ACHN (cell line): ENCODE results near the gene NDOR1.
A peak's percentile ranks its signal among the peaks of the same experiment; 100 is the strongest.

Experiments
- DNase-seq: peaks from one replicate; pipeline ENCODE4 v3.0.0-alpha.2; 2015
- in situ Hi-C: cut with HindIII; loops from 2 replicates; pipeline ENCODE4 v1.10.0; 2017; ENCODE audit warnings: low sequenced_read_pairs, low pct_ligation_motif_present, low pct_unique_long_range_greater_than_20kb

The NDOR1 gene

DNA sequence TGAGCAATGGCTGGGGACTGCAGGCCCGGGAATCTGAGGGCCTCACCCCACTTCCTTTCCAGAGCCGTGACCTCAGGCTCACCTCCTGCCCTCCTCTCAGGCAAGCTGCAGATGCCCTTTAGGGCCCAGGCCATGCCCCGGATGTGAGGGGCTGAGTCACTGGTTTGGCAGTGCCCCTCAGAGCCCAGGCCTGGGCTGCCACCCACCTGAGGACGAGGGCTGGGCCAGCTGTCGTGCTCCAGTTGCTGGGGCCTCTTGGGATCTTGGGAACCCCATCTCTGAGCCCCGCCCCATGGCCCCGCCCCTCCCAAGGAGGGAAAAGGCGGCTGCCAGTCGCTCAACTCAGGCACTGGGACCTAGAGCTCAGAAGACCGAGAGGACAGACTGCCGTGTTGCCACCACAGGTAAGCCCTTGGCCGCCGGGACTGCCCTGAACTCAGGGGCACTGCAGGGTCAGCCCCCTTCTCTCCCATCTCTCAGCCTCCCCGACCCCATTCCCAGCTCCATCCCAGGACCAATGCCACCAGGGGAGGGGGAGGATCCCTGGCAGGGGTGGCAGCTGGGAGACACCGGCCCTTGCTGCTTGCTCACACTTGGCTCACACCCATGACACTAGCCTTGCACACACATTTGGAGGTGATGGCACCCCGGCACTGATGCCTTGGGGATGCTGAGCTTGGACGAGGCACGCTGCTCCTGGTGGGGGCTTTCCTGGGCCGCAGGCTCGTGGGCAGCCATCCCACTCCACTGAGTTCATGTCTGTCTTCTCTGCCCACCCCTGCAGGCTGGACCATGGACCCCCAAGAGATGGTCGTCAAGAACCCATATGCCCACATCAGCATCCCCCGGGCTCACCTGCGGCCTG is 19.6 kb downstream of the NDOR1 start, which contains the start of gene CYSRT1:
Gene CYSRT1 (plus strand): TSS at position 345 of the 865 bp plus-strand sequence. CDS start 448 bp downstream, at position 793.
- in situ Hi-C loops, result no loop called here
- DNase-seq, result no peak

DNA sequence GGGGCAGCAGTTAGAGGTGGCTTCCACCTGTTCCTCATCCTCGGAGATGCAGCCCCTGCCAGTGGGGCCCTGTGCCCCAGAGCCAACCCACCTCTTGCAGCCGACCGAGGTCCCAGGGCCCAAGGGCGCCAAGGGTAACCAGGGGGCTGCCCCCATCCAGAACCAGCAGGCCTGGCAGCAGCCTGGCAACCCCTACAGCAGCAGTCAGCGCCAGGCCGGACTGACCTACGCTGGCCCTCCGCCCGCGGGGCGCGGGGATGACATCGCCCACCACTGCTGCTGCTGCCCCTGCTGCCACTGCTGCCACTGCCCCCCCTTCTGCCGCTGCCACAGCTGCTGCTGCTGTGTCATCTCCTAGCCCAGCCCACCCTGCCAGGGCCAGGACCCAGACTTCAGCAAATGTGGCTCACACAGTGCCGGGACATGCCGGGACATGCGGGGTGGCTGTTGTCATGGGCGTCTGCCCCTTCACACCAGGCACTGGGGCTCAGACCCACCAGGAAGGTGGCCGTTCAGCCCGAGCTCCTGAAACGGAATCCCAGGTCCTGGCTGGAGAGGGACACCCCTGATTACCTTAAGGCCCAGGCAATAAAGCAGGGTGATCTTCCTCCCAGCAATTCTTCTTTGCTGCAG is 20.3 kb downstream of the NDOR1 start:
- no peak for DNase-seq
- in situ Hi-C loops, result no loop called here

DNA sequence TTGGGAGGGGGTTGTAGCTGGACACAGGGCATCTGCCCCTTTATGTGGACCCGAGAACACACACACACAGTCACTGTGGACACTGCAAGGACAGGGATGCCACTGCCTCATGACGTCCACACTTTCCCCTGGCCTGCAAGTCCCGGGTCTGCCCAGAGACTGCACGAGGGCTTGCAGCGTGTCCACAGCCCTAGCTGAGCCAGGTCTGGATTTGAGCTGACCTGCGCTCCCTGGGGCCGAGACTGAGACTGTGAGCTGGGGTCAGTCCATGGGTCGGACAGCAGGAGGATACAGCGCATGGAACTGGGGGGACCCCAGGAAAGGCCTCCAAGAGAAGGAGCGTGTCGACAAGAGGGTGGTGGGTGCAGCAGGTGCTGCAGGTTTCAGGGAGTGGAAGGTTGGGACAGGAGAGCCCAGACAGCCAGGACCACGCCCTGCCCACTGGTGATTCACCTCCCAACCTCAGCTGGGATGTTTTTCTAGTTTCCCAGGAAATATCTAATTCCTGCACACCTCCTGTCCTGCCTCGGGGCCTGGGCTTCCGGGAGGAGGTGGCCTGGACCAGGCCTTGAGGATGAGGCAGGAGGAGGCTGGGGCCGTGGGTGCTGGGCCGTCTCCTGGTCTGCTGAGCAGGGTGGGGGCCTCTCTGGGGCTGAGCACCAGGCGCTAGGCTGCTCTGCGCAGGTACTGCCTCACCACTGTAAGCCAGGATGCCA is 21.0 kb downstream of the NDOR1 start:
- no peak for DNase-seq
- in situ Hi-C loops, result no loop called here

DNA sequence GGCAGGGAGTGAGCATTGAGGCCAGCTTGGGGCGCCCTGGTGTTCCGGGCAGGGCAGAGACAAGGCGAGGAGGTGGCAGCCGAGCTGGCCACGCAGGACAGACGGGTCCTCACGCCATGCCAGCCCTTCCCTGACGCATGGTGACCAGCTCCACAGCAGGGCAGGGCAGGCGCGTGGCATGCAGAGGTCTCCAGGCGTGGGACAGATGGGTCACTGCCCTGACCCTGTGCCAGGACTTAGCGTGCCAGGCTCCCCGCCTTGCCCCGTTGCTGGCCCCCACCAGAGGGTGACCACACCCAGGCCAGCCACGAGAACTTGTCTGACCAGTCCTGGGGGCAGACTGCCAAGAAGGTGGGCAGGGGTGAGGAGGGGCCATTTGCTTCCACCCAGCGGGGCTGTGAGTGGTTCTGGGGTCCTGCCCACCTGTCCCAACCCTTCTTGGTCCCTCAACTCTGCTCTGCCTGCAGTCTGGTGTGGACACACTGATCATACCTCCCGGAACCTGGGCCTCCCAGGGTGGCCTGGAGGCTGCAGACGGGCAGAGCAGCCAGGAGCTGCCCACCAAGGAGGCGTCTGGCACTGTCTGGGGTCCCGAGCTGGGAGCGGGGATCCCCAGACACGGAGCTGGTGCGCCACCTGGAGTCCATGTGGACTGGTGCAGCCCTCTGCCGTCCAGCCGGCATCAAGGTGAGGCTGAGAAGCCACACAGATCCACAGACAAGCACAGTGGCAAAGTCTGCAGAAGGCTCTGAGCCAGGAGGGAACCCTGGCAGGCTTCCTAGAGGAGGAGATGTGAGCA is 21.8 kb downstream of the NDOR1 start, which contains the start of gene RNF224:
Gene RNF224 (plus strand): TSS at position 449 of the 799 bp plus-strand sequence. CDS start 834 bp downstream, outside the sequence.
- DNase-seq, result peak; percentile 76
- in situ Hi-C loops, result no loop called here

DNA sequence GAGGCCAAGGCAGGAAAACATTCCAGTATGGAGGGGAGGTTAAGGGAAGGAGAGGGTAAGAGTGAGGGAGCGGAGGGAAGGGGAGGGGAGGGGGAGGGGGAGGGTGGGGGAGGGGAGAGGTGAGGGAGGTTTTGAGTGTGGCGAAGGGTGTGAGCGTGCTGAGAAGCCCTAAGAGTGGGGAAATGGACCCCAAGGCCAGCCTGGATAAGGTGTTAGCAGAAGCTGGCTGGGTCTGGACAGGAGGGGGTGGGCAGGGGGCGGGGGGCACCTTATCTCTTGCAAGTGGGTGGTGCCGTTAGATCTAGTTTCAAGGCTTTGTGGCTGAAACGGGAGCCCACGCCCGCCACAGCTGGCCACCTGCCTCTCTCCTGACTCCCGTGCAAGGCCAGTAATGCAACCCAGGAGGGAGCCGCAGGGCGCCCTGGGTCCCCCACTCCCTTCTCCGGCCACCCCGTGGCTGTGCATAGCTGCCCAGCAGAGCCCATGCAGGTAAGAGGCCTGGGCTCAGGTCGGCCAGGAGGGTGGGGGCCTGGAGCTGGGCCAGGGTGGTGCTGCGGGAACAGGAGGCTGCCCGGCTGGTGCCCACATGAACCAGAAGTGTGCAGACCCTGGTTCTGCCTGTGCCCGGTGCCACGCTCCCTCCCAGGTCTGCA is 22.5 kb downstream of the NDOR1 start:
- in situ Hi-C loops, result no loop called here
- no peak for DNase-seq

DNA sequence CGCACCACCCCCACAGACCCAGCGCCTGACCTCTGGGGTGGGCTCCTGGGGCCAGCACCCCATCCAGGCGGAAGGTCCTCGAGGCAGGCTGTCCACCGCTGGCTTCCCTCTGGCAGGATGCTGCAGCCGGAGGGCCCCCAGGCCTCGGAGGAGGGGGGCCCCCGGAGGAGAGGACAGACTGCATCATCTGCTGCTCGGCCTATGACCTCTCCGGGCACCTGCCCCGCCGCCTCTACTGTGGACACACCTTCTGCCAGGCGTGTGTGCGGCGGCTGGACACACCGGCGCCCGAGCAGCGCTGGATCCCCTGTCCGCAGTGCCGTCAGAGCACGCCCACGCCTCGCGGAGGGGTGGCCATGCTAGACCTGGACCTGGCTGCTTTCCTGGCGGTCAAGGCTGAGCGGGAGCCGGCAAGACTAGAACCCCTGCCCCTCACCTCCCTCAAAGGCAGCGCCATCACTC is 23.0 kb downstream of the NDOR1 start:
- DNase-seq, result no peak
- in situ Hi-C loops, result no loop called here

DNA sequence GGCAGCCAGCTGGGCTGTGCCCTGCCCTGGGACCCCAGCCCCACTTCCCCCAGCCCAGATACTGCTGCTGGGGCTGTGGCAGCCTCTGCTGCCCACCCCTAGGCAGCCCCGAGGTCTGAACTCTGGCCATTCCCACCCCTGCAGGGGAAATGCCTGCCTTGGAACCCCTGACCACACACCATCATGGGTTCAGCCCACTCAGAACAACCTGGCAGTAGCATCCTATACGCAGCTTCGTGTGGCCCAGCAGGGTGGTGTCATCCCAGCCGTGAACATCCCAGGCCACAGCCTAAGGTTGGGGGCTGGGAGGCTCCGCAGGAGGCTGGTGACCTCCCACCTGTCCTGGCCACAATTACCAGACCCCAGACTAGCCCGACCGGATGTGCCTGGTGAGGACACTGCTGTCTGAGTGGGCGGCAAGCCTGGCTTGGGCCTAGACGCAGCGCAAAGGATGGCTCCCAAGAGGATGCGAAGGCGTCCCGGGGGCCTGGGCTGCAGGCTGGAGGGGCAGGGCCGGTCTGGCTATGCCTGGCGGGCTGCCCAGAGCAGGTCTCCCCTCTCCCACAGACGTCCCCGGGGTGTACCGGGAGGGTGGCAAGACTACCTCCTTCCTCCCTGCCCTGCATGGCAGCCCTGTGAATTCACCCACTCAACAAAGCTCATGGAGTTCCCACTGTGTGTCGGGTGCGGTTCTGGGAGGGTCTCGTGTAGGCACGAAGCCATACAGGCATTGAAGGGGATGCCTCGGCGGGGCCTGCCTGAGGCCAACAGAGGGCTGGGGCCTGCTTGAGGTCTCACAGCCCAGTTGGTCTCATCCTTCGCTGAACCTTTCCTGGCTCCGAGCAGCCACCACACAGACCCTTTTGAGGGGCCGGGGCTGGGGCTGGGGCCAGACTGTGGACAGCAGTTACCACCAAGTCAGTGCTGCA is 23.7 kb downstream of the NDOR1 start:
- in situ Hi-C loops, result no loop called here

DNA sequence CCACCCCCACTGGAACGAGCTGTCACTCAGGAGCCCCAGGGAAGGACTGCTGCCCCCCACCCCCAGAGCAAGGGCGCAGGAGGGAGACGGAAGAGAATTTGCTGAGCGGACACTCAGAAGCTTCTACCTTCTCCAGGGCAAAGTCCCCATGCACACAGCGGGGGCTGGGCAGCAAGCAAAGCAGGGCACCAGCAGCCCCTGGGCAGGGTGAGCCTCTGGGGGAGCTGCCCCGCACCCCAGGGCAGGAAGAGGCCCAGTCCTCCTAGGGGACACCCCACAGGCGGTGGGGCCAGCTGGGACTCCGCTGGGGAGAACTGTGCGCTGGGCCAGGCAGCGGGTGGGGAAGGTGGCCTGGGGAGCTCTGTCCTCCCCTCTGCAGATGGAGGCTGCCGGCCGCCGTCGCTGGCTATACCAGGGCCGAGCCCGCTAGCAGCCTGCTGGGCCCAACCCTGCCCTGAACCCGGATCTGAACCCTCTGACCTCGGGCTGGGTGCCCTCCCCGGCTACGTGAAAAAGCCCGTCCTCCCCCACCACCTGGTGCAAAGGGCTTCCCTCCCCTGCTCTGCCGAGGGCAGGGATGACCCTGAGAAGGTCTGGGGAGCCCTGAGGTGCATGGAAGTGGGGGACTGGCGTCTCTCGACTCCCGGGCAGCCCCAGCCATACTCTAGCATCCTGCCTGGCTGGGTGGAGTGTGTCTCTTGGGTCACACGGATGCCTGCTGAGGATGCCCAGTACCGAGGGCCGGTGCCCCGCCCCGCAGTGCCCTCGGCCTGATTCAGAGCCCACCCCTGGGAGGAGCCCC is 24.6 kb downstream of the NDOR1 start:
- in situ Hi-C loops, result no loop called here
- DNase-seq, result no peak

More for the DNA sequence above, 23.7 kb downstream of the NDOR1 start:
- no peak for DNase-seq

DNA sequence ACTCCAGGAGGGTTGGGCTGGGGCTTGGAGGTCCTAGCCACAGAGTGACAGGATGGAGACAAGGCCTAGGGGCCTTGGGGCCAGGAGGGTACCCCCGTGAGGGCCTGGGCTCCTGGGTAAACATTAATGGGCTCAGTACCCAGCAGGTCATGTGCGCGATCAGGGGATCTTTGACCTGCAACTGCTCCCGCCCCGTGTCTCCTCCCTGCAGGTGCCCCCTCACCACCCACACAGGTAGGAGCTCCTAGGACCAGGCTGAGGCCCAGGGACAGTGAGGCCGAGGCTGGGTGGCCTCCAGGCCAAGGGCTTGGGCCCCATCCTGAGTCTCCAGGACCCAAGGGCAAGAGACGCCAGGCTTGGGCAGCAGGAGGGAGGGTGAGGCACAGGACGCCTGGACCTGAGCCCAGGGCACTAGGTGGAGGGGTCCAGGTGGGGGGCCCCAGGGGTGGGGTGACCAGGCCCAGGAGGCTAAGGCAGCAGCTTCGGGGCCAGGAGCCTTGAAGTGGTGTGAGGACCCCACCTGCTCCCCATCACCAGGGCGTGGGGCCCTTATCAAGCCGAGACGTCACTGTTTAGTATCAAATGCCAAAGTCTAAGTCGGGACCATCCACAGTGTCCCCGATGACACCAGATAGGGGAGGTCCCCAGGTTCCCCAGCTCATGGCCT is 25.3 kb downstream of the NDOR1 start, which contains the start of gene SLC34A3:
Gene SLC34A3 (plus strand): TSS at position 197 of the 667 bp plus-strand sequence. CDS start 802 bp downstream, outside the sequence.
- in situ Hi-C loops, result no loop called here
- no peak for DNase-seq

DNA sequence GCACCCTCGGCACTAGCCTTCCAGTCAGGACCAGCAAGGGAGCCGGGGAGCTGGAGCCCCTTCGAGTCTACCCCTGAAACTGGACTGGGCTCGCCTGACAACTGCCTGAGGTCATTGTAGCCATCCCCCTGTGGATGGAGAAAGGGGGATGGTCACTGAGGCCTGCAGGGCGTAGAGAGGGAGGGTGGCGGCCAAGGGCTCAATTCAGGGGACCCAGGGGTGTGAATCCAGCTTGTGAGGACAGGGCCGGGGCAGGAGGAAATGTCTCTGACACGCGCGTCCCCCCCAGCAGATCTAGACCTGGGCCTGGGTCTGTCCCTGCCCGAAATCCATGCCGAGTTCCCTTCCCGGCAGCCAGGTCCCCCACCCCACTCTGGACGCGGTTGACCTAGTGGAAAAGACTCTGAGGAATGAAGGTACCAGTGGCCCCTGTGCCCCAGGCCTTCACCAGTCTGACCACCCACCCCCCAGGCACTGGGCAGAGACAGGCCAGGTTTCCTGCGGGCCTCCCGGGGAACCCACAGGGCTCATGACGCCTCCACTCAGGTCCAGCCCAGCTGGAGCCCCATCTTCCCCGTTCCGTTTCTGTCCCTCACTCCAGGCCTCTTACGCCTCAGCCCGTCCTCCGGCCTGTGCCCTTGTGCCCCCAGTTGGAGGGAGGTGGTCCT is 26.0 kb downstream of the NDOR1 start:
- in situ Hi-C loops, result no loop called here

DNA sequence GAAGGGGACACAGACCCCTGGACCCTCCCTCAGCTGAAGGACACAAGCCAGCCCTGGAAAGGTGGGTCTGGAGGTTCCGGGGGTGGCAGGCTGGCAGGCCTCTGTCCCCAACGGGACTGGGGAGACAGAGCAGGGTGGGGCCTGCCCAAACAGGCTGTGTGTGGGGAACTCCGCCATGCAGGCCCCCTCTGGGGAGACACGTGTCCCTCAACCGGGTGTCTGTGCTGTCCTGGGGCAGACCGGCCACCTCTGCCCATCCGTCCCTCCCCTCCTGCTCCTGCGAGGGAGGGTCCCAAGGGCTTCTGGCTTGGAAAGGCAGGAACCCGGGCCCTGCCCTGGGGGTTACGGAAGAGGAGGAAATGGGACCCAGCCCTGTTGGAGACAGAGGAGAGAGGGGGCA is 26.6 kb downstream of the NDOR1 start:
- DNase-seq, result no peak
- in situ Hi-C loops, result no loop called here

More for the DNA sequence above, 26.0 kb downstream of the NDOR1 start:
- DNase-seq, result no peak

DNA sequence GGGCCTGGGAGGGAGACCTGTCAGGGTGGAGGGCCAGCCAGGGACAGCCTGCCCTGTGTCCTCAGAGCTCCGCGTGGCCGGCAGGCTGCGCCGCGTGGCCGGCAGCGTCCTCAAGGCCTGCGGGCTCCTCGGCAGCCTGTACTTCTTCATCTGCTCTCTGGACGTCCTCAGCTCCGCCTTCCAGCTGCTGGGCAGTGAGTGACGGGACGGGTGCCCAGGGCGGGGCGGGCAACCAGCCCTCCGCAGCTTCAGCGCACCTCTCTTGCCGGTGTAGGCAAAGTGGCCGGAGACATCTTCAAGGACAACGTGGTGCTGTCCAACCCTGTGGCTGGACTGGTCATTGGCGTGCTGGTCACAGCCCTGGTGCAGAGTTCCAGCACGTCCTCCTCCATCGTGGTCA is 27.0 kb downstream of the NDOR1 start:
- in situ Hi-C loops, result no loop called here
- no peak for DNase-seq

DNA sequence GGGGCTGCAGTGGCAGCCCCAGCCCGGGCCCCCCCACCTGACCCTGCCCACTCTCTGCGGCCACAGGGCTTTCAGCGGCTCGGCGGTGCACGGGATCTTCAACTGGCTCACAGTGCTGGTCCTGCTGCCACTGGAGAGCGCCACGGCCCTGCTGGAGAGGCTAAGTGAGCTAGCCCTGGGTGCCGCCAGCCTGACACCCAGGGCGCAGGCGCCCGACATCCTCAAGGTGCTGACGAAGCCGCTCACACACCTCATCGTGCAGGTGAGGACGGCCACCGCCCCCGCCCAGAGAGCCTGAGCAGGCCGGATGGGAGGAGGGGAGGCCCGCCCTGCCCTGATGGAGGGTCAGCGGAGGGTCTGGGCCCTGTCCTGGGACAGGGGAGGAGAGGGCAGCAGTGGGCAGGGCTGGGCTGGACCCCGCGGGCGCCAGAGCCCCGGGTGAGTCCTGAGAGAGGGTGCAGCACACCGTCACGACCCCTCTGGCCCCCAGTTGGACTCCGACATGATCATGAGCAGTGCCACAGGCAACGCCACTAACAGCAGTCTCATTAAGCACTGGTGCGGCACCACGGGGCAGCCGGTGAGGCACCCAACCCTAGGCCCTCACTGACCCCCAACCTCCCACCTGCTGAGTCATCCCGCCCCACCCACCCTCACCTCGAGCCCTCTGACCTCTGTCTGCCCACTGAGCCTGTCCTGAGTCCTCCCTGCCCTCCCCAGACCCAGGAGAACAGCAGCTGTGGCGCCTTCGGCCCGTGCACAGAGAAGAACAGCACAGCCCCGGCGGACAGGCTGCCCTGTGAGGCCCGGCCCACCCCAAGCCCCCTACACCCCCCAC is 27.9 kb downstream of the NDOR1 start:
- in situ Hi-C loops, result no loop called here
- DNase-seq, result no peak

DNA sequence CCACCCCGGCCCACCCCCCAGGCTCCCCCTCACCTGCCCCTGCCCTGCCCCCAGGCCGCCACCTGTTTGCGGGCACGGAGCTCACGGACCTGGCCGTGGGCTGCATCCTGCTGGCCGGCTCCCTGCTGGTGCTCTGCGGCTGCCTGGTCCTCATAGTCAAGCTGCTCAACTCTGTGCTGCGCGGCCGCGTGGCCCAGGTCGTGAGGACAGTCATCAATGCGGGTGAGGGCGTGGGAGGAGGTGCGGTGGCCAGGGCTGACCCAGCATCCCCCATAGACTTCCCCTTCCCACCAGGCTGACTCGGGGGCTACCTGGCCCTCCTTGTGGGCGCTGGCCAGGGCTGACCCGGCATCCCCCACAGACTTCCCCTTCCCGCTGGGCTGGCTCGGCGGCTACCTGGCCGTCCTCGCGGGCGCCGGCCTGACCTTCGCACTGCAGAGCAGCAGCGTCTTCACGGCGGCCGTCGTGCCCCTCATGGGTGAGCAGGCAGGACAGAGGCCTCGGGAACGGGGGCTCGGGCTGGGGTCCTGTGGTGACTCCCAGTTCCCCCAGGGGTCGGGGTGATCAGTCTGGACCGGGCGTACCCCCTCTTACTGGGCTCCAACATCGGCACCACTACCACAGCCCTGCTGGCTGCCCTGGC is 28.7 kb downstream of the NDOR1 start:
- DNase-seq, result no peak
- in situ Hi-C loops, result no loop called here
